ENCODE results near the gene RSL1D1.
"Not testable (repeated sequence)": the region's sequence is repeated elsewhere in the genome, so short reads cannot be mapped to it uniquely, and the experiment has no call there.

RSL1D1 gene

GRCh38 chr16:11835309-11835708, 16.0 kb downstream of the RSL1D1 start:
- TF ChIP-seq CTCF (IDR thresholded peaks at IDR 0.05; ENCODE audit: low read depth, low read length, missing control alignments), result no peak
- DNase-seq (ENCODE audit: low read depth), result no peak
- H3K4me3 ChIP-seq (ENCODE audit: low read depth, low read length), result no peak overlapping the region

- no peak for DNase-seq (ENCODE audit: low read depth)
- no peak overlapping the region for H3K4me3 ChIP-seq (ENCODE audit: low read depth, low read length)
- no peak for TF ChIP-seq CTCF (IDR thresholded peaks at IDR 0.05; ENCODE audit: low read depth, low read length, missing control alignments)
Observed at GRCh38 chr16:11833951-11834695, 17.2 kb downstream of the RSL1D1 start.

GRCh38 chr16:11828696-11829095, 22.6 kb downstream of the RSL1D1 start:
- H3K4me3 ChIP-seq (ENCODE audit: low read depth, low read length), result no peak overlapping the region
- TF ChIP-seq CTCF (IDR thresholded peaks at IDR 0.05; ENCODE audit: low read depth, low read length, missing control alignments), result no peak
- no peak for DNase-seq (ENCODE audit: low read depth)

GRCh38 chr16:11825520-11826165, 25.7 kb downstream of the RSL1D1 start:
- not testable (repeated sequence) for DNase-seq (ENCODE audit: low read depth); H3K4me3 ChIP-seq (ENCODE audit: low read depth, low read length)

GRCh38 chr16:11824362-11824761, 27.0 kb downstream of the RSL1D1 start:
- DNase-seq (ENCODE audit: low read depth), result no peak
- H3K4me3 ChIP-seq (ENCODE audit: low read depth, low read length), result no peak overlapping the region
- TF ChIP-seq CTCF (IDR thresholded peaks at IDR 0.05; ENCODE audit: low read depth, low read length, missing control alignments), result no peak

- H3K4me3 ChIP-seq (ENCODE audit: low read depth, low read length); DNase-seq (ENCODE audit: low read depth): not testable (repeated sequence)
Observed at GRCh38 chr16:11823645-11824044, 27.7 kb downstream of the RSL1D1 start.

GRCh38 chr16:11819798-11820197, 31.5 kb downstream of the RSL1D1 start:
- no peak for TF ChIP-seq CTCF (IDR thresholded peaks at IDR 0.05; ENCODE audit: low read depth, low read length, missing control alignments)
- no peak overlapping the region for H3K4me3 ChIP-seq (ENCODE audit: low read depth, low read length)
- no peak for DNase-seq (ENCODE audit: low read depth)

- H3K4me3 ChIP-seq (ENCODE audit: low read depth, low read length); DNase-seq (ENCODE audit: low read depth): not testable (repeated sequence)
Observed at GRCh38 chr16:11818970-11819369, 32.4 kb downstream of the RSL1D1 start.

Measured in GM12864 (cell line).